PC-9 (cell line): ENCODE data around the gene COLEC11.

Experiments used
- EZH2 ChIP-seq: fragments of 200-600 bp; sonication (generic); IDR thresholded peaks from 2 replicates; pipeline ENCODE4 v1.8.0; 2017; ENCODE audit warnings: antibody characterized with exemption, low read depth
- TF ChIP-seq, protein P1 (sequence below): fragments of 200-600 bp; sonication (generic); conservative IDR thresholded peaks from 2 replicates; pipeline ENCODE4 v1.6.1; 2017; ENCODE audit warnings: mixed run types, antibody characterized with exemption, mild to moderate bottlenecking, moderate library complexity

DNA sequence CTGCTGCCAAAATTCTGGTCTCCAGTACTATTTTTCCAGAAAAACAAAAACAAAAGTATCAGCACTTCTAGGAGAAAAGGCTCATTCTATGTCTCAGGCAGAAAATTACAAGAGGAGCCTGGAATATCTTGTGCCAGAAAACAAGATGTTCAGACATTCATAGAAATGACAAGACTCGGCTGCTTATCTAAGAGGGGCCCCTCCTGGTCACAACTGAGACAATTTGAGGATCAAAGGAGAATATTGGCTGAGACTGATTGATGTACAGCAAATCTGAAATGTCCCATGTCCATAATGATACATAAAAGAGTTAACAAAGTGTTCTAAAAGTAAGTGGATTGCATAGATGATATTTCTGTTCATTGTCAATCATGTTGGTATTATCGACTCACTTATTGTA, 22.3 kb upstream of the COLEC11 start:
- TF ChIP-seq, protein P1, sequence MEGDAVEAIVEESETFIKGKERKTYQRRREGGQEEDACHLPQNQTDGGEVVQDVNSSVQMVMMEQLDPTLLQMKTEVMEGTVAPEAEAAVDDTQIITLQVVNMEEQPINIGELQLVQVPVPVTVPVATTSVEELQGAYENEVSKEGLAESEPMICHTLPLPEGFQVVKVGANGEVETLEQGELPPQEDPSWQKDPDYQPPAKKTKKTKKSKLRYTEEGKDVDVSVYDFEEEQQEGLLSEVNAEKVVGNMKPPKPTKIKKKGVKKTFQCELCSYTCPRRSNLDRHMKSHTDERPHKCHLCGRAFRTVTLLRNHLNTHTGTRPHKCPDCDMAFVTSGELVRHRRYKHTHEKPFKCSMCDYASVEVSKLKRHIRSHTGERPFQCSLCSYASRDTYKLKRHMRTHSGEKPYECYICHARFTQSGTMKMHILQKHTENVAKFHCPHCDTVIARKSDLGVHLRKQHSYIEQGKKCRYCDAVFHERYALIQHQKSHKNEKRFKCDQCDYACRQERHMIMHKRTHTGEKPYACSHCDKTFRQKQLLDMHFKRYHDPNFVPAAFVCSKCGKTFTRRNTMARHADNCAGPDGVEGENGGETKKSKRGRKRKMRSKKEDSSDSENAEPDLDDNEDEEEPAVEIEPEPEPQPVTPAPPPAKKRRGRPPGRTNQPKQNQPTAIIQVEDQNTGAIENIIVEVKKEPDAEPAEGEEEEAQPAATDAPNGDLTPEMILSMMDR: no peak
- no peak for TF ChIP-seq EZH2
